Body of pancreas (tissue), 4 donors: Measurements from ENCODE around the gene SELENOS.

Experiments used
- CTCF ChIP-seq, 7 experiments: fragments of 450-650 bp in 4 of 7; fragments of 200-600 bp in 3 of 7; sonication (generic) in 3 of 7; IDR thresholded peaks; one replicate each; pipeline ENCODE4 v1.5.1; 2016 to 2019; ENCODE audit warnings: antibody characterized with exemption in 7 of 7
- POLR2A ChIP-seq, 3 donors: fragments of 450-650 bp; IDR thresholded peaks; one replicate each; pipeline ENCODE4 v1.6.1; 2016; ENCODE audit warnings: antibody characterized with exemption in 3 of 3, mild to moderate bottlenecking in 2 of 3

- TF ChIP-seq CTCF (IDR thresholded peaks at IDR 0.05): peak in 4 of 7 experiments; percentile 15 to 39 (median 24)
- TF ChIP-seq POLR2A (IDR thresholded peaks at IDR 0.05): peak in 1 of 3 donors; percentile 11
These were observed 7.6 kb downstream of the SELENOS start for GRCh38 chr15:101269479-101270223.
